Measurements from ENCODE around the gene MRPL37. TPM values are rescaled to one million over a fixed set of nuclear protein-coding genes. Genes with fewer than 3 reads are reported as not detected.

The MRPL37 gene
- total and polyA plus RNA-seq, 2 of the 4 experiments (the other 2 are of a cell fraction) = 42.8 to 132 TPM

- Histone ChIP-seq H4K8ac (ENCODE audit: low read depth in 2 of 2, low read length in 2 of 2) (no peak overlapping the region), H3K27ac (ENCODE audit: insufficient read depth, low read length) (no peak overlapping the region), H2BK5ac (ENCODE audit: low read depth, low read length, poor library complexity, severe bottlenecking) (no peak overlapping the region), H3K4me2 (ENCODE audit: low read depth, low read length) (no peak overlapping the region), H2AK9ac (replicated peaks; ENCODE audit: low read depth, low read length, poor library complexity) (no peak overlapping the region), H4K5ac (ENCODE audit: low read depth, low read length) (no peak overlapping the region), H2BK120ac (ENCODE audit: low read depth, low read length) (no peak overlapping the region), H3K4ac (ENCODE audit: low read depth, low read length) (no peak overlapping the region), H3K4me1 (ENCODE audit: control insufficient read depth, insufficient read depth, low read length) (no peaks in the 10 kb centered on the region), H3K9ac (ENCODE audit: low read depth, low read length) (no peak overlapping the region), H3K56ac (ENCODE audit: extremely low read depth, insufficient read depth, low read length) (no peak overlapping the region), H3K4me3 (ENCODE audit: insufficient read depth, low read depth, low read length) (no peak overlapping the region), H3K9me1 (ENCODE audit: insufficient read depth, low read length) (peaks cover 12% of the 10 kb centered on the region), H3K23ac (ENCODE audit: low read depth, low read length) (no peak overlapping the region), H4K91ac (ENCODE audit: insufficient read depth, low read depth, low read length) (no peak overlapping the region), H3K18ac (ENCODE audit: low read depth, low read length) (no peak overlapping the region), H3K14ac (replicated peaks; ENCODE audit: low read depth, low read length) (no peak overlapping the region), H2BK20ac (ENCODE audit: low read depth, low read length) (no peak overlapping the region), H3K9me3 (ENCODE audit: control insufficient read depth, insufficient read depth, low read length) (no peaks in the 10 kb centered on the region), H2BK15ac (ENCODE audit: low read depth, low read length) (no peak overlapping the region), H2AK5ac (ENCODE audit: low read depth, low read length) (no peak overlapping the region), H2AFZ (replicated peaks; ENCODE audit: low read length, poor library complexity) (no peak overlapping the region), H3K27me3 (ENCODE audit: control insufficient read depth, insufficient read depth, low read length) (no peaks in the 10 kb centered on the region), H3K36me3 (ENCODE audit: control insufficient read depth, insufficient read depth, low read length) (peaks cover 11% of the 10 kb centered on the region; the same call in 1 of the 2 replicates), H3K79me1 (ENCODE audit: low read depth in 1 of 2, low read length in 2 of 2) (peaks cover 39 to 73% of the 10 kb centered on the region in 2 experiments; a peak in 3 of 4 replicates), H4K20me1 (ENCODE audit: insufficient read depth, low read length) (peaks cover 27% of the 10 kb centered on the region)
- TF ChIP-seq SMC3 (IDR thresholded peaks at IDR 0.05; ENCODE audit: low read depth, low read length) (no peak), MAFK (IDR thresholded peaks at IDR 0.05; ENCODE audit: low read depth, low read length) (no peak), RFX5 (IDR thresholded peaks at IDR 0.05; ENCODE audit: low read depth, low read length) (no peak), MXI1 (IDR thresholded peaks at IDR 0.05; ENCODE audit: borderline replicate concordance, low read depth, low read length) (no peak)
- TF ChIP-seq, protein P1, sequence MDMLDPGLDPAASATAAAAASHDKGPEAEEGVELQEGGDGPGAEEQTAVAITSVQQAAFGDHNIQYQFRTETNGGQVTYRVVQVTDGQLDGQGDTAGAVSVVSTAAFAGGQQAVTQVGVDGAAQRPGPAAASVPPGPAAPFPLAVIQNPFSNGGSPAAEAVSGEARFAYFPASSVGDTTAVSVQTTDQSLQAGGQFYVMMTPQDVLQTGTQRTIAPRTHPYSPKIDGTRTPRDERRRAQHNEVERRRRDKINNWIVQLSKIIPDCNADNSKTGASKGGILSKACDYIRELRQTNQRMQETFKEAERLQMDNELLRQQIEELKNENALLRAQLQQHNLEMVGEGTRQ (IDR thresholded peaks at IDR 0.05; ENCODE audit: low read depth, low read length) = no peak
- in situ Hi-C loops (cut with MboI; ENCODE audit: low sequenced_read_pairs) (no loop called here), intact Hi-C loops (cut with micrococcal nuclease) (no loop called here), dilution Hi-C loops (cut with HindIII; ENCODE audit: low sequenced_read_pairs, unreplicated experiment) (no loop called here)
- ATAC-seq (ENCODE audit: low read depth) (no peak), DNase-seq (no peak)
- ChIA-PET CTCF (no interaction called here), POLR2A (ENCODE audit: unreplicated experiment) (no interaction called here)
- no TSS peak for BruUV-seq (replicated peaks)
- WGBS, 2 experiments (ENCODE audit: extremely low coverage in 2 of 2, insufficient read length in 1 of 2) = 90% methylated on average over 2 of the region's 8 CpGs; no CpG with 5 or more reads in 1 of the 2 experiments
Observed at GRCh38 chr1:54265126-54265525, 65.2 kb downstream of the MRPL37 start.

Measured in IMR-90 (cell line).